GM19193 (cell line): ENCODE measurements around the gene JUND.

Source experiments
- POLR2A ChIP-seq: IDR thresholded peaks from 4 replicates; pipeline ENCODE4 v1.6.1; 2011; ENCODE audit not compliant: insufficient read depth, insufficient read length; ENCODE audit errors: extremely low read depth

JUND gene

GRCh38 chr19:18266771-18267686 lies 14.4 kb downstream of the JUND start:
- TF ChIP-seq POLR2A: no peak

GRCh38 chr19:18265582-18265981 lies 15.8 kb downstream of the JUND start:
- TF ChIP-seq POLR2A: no peak

- no peak for TF ChIP-seq POLR2A
These were observed 16.4 kb downstream of the JUND start for GRCh38 chr19:18264971-18265540.

- no peak for TF ChIP-seq POLR2A
These were observed 17.1 kb downstream of the JUND start for GRCh38 chr19:18264137-18264854.

GRCh38 chr19:18263324-18264136 lies 17.9 kb downstream of the JUND start:
- TF ChIP-seq POLR2A: no peak

- no peak for TF ChIP-seq POLR2A
These were observed 18.5 kb downstream of the JUND start for GRCh38 chr19:18262917-18263316.

- no peak for TF ChIP-seq POLR2A
These were observed 19.3 kb downstream of the JUND start for GRCh38 chr19:18262144-18262543.

GRCh38 chr19:18261474-18261873 lies 19.9 kb downstream of the JUND start:
- no peak for TF ChIP-seq POLR2A

- no peak for TF ChIP-seq POLR2A
These were observed 21.5 kb downstream of the JUND start for GRCh38 chr19:18259893-18260292.

- no peak for TF ChIP-seq POLR2A
These were observed 23.6 kb downstream of the JUND start for GRCh38 chr19:18257503-18258470.

GRCh38 chr19:18254546-18255503 lies 26.6 kb downstream of the JUND start:
- no peak for TF ChIP-seq POLR2A

GRCh38 chr19:18253716-18254115 lies 27.7 kb downstream of the JUND start:
- no peak for TF ChIP-seq POLR2A

- TF ChIP-seq POLR2A: no peak
These were observed 28.3 kb downstream of the JUND start for GRCh38 chr19:18253130-18253529.

GRCh38 chr19:18252370-18252717 lies 29.1 kb downstream of the JUND start:
- no peak for TF ChIP-seq POLR2A
